IgD-negative memory B cell (primary cell): ENCODE results near the gene PDGFD. TPM values are rescaled to one million over a fixed set of nuclear protein-coding genes. Genes with fewer than 3 reads are reported as not detected.
"Not testable (repeated sequence)": the region's sequence is repeated elsewhere in the genome, so short reads cannot be mapped to it uniquely, and the experiment has no call there.

Experiments
- H3K27ac Mint-ChIP-seq, 3 donors: one replicate each; pipeline ENCODE4 v1.8.0; 2020 to 2022; ENCODE audit warnings: mild to moderate bottlenecking in 3 of 3, mixed read lengths in 3 of 3, moderate library complexity in 1 of 3
- H3K27me3 Mint-ChIP-seq: one replicate; pipeline ENCODE4 v1.8.0; 2021; ENCODE audit warnings: mixed read lengths
- H3K36me3 Mint-ChIP-seq: one replicate; pipeline ENCODE4 v1.8.0; 2020; ENCODE audit warnings: mild to moderate bottlenecking, mixed read lengths
- H3K4me1 Mint-ChIP-seq, 3 donors: one replicate each; pipeline ENCODE4 v1.8.0; 2020 to 2022; ENCODE audit warnings: mixed read lengths in 3 of 3, mild to moderate bottlenecking in 1 of 3
- H3K4me3 Mint-ChIP-seq, 4 donors: one replicate each; pipeline ENCODE4 v1.8.0; 2020 to 2022; ENCODE audit warnings: mild to moderate bottlenecking in 4 of 4, mixed read lengths in 4 of 4, moderate library complexity in 3 of 4
- H3K9me3 Mint-ChIP-seq, 3 donors: one replicate each; pipeline ENCODE4 v1.8.0; 2020 to 2021; ENCODE audit warnings: mixed read lengths in 3 of 3, mild to moderate bottlenecking in 1 of 3
- polyA plus RNA-seq: library from polyadenylated mRNA; unstranded; fragments of 300-500 nt; fragmentation: Illumina TruSeq; gene quantifications from one replicate; pipeline ENCODE4 v1.2.3, GENCODE V29; 2021

PDGFD gene
- polyA plus RNA-seq, 1 donor from 2014 or later = 2.3 TPM

DNA sequence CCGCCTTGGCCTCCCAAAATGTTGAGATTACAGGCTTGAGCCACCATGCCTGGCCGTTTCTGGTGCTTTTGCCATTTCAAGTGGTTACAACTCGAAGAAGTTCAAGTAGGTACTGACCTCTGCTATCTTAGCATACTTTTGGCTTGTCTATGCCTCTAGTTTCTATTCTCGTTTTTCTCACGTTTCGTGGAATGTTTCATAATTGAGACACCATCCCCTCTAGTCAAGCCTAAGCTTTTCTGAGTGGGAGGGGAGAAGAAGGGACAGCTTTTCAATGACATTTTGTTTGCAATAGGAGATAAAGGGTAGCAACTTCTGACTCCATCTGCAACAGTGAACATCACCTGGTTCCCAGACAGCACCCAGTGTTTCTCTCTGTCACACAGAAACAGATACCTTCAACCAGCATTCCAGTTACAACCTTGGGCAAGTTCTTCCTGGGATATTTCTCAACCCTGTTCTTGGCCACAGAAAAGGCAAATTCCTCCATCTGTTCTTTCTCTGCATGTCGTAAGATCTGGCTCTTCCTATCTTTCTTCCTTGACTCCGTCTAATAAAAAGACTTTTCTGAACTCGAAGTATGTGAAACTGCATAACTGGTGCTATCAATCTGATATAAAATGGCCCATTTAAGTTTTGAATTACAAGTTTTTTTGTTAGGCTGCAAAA is 102.0 kb downstream of the PDGFD start:
- no peak overlapping the region for H3K27ac Mint-ChIP-seq
- no peaks in the 10 kb centered on the region for H3K27me3 Mint-ChIP-seq
- peaks cover 0 to 7% (median 4%) of the 10 kb centered on the region in 3 donors for H3K4me1 Mint-ChIP-seq
- H3K36me3 Mint-ChIP-seq = no peaks in the 10 kb centered on the region
- peaks cover 0 to 2% (median 0%) of the 10 kb centered on the region in 3 donors for H3K9me3 Mint-ChIP-seq
- no peak overlapping the region for H3K4me3 Mint-ChIP-seq

GRCh38 chr11:104060820-104061219 is 103.1 kb downstream of the PDGFD start:
- H3K4me1 Mint-ChIP-seq = peaks cover 0 to 7% (median 4%) of the 10 kb centered on the region in 3 donors
- no peaks in the 10 kb centered on the region for H3K36me3 Mint-ChIP-seq
- H3K9me3 Mint-ChIP-seq = peaks cover 0 to 2% (median 0%) of the 10 kb centered on the region in 3 donors
- no peaks in the 10 kb centered on the region for H3K27me3 Mint-ChIP-seq
- H3K27ac Mint-ChIP-seq = no peak overlapping the region
- H3K4me3 Mint-ChIP-seq = no peak overlapping the region

GRCh38 chr11:104060004-104060794 is 103.7 kb downstream of the PDGFD start:
- Mint-ChIP-seq H3K27ac (no peak overlapping the region), H3K4me1 (peaks cover 0 to 7% (median 4%) of the 10 kb centered on the region in 3 donors)

GRCh38 chr11:104058680-104059079 is 105.3 kb downstream of the PDGFD start:
- H3K27me3 Mint-ChIP-seq = no peaks in the 10 kb centered on the region
- peaks cover 2% of the 10 kb centered on the region for H3K36me3 Mint-ChIP-seq
- no peak overlapping the region for H3K27ac Mint-ChIP-seq
- peaks cover 0 to under 1% (median 0%) of the 10 kb centered on the region in 3 donors for H3K9me3 Mint-ChIP-seq
- H3K4me3 Mint-ChIP-seq = no peak overlapping the region
- peaks cover 0 to 4% (median 2%) of the 10 kb centered on the region in 3 donors for H3K4me1 Mint-ChIP-seq

More at GRCh38 chr11:104060004-104060794, 103.7 kb downstream of the PDGFD start:
- Mint-ChIP-seq H3K9me3 (peaks cover 0 to 2% (median 0%) of the 10 kb centered on the region in 3 donors), H3K4me3 (no peak overlapping the region), H3K36me3 (no peaks in the 10 kb centered on the region), H3K27me3 (no peaks in the 10 kb centered on the region)

DNA sequence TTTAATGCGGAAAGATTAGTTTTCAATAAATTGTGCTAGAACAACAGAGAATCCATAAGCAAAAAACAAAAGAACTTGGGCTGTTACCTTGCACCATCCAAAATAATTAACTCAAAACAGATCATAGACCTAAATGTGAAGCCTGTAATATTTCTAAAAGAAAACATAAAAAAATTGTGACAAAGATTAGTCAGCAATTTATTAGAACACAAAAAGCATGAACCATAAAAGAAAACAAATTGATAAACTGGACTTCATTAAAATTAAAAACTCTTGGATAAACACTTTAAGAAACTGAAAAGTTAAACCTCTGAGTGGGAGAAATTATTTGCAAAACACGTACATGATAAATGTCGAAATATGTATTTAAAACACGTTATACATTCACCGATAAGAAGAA is 106.0 kb downstream of the PDGFD start:
- Mint-ChIP-seq H3K27ac (no peak overlapping the region), H3K27me3 (no peaks in the 10 kb centered on the region)

DNA sequence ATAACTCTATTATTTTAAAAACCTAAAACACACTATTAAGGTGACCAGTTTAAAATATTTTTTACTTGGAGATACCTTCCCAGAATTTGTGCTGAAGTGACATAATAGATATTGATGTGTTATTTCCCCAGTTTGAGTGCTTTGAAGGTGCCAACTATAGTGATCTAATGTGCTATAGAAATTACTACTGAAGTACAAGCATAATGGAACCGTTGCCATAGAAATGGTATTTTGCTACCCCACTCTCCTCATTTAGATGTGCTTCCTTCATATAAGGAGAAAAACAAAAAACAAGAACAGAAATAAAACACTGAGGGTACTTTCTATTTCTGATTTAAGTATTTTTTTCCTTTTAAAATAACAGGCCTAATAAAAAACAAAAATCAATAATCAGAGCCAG is 108.4 kb downstream of the PDGFD start:
- H3K27ac Mint-ChIP-seq = no peak overlapping the region
- H3K36me3 Mint-ChIP-seq = peaks cover 3% of the 10 kb centered on the region
- H3K4me1 Mint-ChIP-seq = no peaks in the 10 kb centered on the region
- no peaks in the 10 kb centered on the region for H3K27me3 Mint-ChIP-seq
- no peaks in the 10 kb centered on the region for H3K9me3 Mint-ChIP-seq
- H3K4me3 Mint-ChIP-seq = no peak overlapping the region

More for the DNA sequence above, 106.0 kb downstream of the PDGFD start:
- Mint-ChIP-seq H3K9me3 (no peaks in the 10 kb centered on the region), H3K4me1 (peaks cover 0 to 2% (median 0%) of the 10 kb centered on the region in 3 donors), H3K36me3 (peaks cover 3% of the 10 kb centered on the region), H3K4me3 (no peak overlapping the region)

DNA sequence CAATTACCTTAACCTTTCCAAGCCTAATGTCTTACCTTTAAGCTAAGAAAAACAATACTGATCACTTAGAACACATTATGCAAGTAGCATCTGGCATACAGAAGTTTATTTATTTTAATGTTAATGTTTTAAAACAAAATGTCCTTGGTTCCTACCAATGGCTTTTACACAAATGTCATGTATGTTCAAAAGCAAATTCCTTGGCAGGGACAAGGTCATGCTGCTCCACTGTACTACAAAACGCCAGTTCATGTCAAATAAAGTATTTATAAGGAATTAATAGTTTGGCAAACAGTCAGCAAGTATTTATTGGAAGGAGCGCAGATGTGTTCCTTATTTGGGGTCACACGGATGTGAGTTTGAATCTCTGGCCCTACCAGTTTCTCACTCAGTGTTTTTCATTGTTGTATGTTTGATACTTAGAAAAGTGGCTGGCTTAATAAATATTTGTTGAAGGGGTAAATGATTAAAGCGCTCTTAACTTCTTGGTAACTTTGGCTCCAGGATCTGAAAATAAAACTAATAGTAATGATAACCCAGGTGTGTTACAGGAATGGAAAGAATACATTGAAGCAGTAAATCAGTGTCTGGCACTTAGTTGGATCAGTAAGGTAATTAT is 108.9 kb downstream of the PDGFD start:
- Mint-ChIP-seq H3K4me1 (no peaks in the 10 kb centered on the region), H3K27me3 (no peaks in the 10 kb centered on the region), H3K27ac (no peak overlapping the region), H3K4me3 (no peak overlapping the region), H3K36me3 (peaks cover 3% of the 10 kb centered on the region), H3K9me3 (no peaks in the 10 kb centered on the region)

- no peaks in the 10 kb centered on the region for H3K9me3 Mint-ChIP-seq
- H3K36me3 Mint-ChIP-seq = peaks cover 3% of the 10 kb centered on the region
- no peaks in the 10 kb centered on the region for H3K27me3 Mint-ChIP-seq
- no peak overlapping the region for H3K4me3 Mint-ChIP-seq
- no peak overlapping the region for H3K27ac Mint-ChIP-seq
- no peaks in the 10 kb centered on the region for H3K4me1 Mint-ChIP-seq
Observed at GRCh38 chr11:104053743-104054478, 110.0 kb downstream of the PDGFD start.

DNA sequence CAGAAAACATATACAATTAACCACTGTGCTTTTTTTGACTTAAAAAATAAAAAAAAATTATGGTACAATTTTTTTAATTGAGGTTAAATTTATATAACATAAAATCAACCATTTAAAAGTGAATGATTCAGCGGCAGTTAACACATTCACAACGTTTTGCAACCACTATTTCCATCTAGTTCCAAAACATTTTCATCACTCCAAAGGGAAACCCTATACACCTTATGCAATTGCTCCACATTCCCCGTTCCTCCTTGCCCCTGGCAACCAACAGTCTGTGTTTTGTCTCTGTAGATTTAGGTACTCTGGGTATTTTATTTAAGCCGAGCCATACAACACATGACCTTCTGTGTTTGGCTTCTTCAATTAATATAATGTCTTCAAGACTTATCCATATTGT is 112.2 kb downstream of the PDGFD start:
- H3K4me1 Mint-ChIP-seq = no peaks in the 10 kb centered on the region
- no peaks in the 10 kb centered on the region for H3K9me3 Mint-ChIP-seq
- H3K27ac Mint-ChIP-seq = no peak overlapping the region
- peak overlapping the region in 1 of 4 donors; percentile 62 for H3K4me3 Mint-ChIP-seq
- no peaks in the 10 kb centered on the region for H3K27me3 Mint-ChIP-seq
- H3K36me3 Mint-ChIP-seq = peaks cover 3% of the 10 kb centered on the region

DNA sequence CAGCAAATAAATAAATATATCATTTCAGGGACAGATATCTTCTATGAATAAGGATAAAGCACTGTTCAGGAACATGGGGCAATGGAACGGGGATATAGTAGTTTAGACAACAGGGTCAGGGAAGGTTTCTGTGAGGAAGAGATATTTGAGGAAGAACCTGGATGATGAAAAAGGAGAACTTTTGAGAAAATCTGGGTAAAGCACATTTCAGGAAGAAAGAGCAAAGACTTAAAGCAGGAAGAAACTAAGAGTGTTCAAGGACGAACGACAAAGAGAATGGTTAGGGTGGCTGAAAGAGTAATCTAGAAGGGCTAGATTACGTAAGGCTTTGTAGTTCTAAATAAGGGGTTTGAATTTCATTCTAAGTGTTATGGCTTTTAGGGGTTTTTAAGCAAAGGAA is 114.8 kb downstream of the PDGFD start:
- peaks cover 3% of the 10 kb centered on the region for H3K36me3 Mint-ChIP-seq
- no peaks in the 10 kb centered on the region for H3K4me1 Mint-ChIP-seq
- H3K4me3 Mint-ChIP-seq = no peak overlapping the region
- H3K27me3 Mint-ChIP-seq = no peaks in the 10 kb centered on the region
- no peaks in the 10 kb centered on the region for H3K9me3 Mint-ChIP-seq
- H3K27ac Mint-ChIP-seq = no peak overlapping the region

DNA sequence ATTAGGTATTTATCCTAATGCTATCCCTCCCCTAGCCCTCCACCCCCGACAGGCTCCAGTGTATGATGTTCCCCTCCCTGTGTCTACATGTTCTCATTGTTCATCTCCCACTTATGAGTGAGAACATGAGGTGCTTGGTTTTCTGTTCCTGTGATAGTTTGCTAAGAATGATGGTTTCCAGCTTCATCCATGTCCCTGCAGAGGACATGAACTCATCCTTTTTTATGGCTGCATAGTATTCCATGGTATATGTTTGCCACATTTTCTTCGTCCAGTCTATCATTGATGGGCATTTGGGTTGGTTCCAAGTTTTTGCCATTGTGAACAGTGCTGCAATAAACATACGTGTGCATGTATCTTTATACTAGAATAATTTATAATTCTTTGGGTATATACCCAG is 117.1 kb downstream of the PDGFD start:
- H3K4me1 Mint-ChIP-seq, H3K27me3 Mint-ChIP-seq, H3K4me3 Mint-ChIP-seq, H3K36me3 Mint-ChIP-seq, H3K27ac Mint-ChIP-seq, H3K9me3 Mint-ChIP-seq: not testable (repeated sequence)

DNA sequence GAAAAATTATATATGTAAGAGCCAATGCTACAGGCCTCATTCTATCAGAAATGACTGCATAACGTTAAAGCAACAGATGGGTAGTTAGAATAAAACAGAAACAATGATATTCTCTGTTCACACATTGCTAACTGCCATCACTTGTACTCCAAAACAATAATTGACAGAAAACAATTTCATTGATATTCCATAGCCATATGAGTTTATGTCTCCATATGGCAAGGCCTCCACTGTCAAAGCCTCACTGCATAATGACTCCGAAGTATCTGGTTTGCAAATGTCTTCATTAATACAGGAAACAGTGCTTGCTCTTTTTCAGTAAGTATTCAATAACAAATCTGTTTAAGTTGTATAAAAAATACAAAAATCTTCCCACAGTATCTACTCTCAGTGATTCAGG is 117.6 kb downstream of the PDGFD start:
- Mint-ChIP-seq H3K4me3 (no peak overlapping the region), H3K36me3 (no peaks in the 10 kb centered on the region), H3K4me1 (no peaks in the 10 kb centered on the region)

GRCh38 chr11:104043678-104044239 is 120.2 kb downstream of the PDGFD start:
- H3K27ac Mint-ChIP-seq = no peak overlapping the region
- no peaks in the 10 kb centered on the region for H3K9me3 Mint-ChIP-seq
- H3K4me3 Mint-ChIP-seq = no peak overlapping the region
- no peaks in the 10 kb centered on the region for H3K27me3 Mint-ChIP-seq
- H3K4me1 Mint-ChIP-seq = no peaks in the 10 kb centered on the region
- peaks cover 2% of the 10 kb centered on the region for H3K36me3 Mint-ChIP-seq

More for the DNA sequence above, 117.6 kb downstream of the PDGFD start:
- no peaks in the 10 kb centered on the region for H3K27me3 Mint-ChIP-seq
- no peak overlapping the region for H3K27ac Mint-ChIP-seq
- H3K9me3 Mint-ChIP-seq = no peaks in the 10 kb centered on the region

GRCh38 chr11:104043142-104043541 is 120.8 kb downstream of the PDGFD start:
- Mint-ChIP-seq H3K36me3 (peaks cover 2% of the 10 kb centered on the region), H3K4me3 (no peak overlapping the region), H3K9me3 (no peaks in the 10 kb centered on the region), H3K4me1 (no peaks in the 10 kb centered on the region), H3K27ac (no peak overlapping the region), H3K27me3 (no peaks in the 10 kb centered on the region)
